Testis (tissue), 2 donors: Measurements from ENCODE around the gene PSME1.

Experiments
- POLR2A ChIP-seq: fragments of 450-650 bp; IDR thresholded peaks from one replicate; pipeline ENCODE4 v1.6.1; 2017; ENCODE audit warnings: antibody characterized with exemption, mild to moderate bottlenecking, moderate library complexity
- TF ChIP-seq, protein P1 (sequence below), 3 experiments: fragments of 450-650 bp in 2 of 3; fragments of 200-600 bp in 1 of 3; sonication (generic) in 1 of 3; IDR thresholded peaks; one replicate each; pipeline ENCODE4 v1.5.1; 2016 to 2019; ENCODE audit warnings: antibody characterized with exemption in 3 of 3, mild to moderate bottlenecking in 2 of 3, moderate library complexity in 1 of 3

DNA sequence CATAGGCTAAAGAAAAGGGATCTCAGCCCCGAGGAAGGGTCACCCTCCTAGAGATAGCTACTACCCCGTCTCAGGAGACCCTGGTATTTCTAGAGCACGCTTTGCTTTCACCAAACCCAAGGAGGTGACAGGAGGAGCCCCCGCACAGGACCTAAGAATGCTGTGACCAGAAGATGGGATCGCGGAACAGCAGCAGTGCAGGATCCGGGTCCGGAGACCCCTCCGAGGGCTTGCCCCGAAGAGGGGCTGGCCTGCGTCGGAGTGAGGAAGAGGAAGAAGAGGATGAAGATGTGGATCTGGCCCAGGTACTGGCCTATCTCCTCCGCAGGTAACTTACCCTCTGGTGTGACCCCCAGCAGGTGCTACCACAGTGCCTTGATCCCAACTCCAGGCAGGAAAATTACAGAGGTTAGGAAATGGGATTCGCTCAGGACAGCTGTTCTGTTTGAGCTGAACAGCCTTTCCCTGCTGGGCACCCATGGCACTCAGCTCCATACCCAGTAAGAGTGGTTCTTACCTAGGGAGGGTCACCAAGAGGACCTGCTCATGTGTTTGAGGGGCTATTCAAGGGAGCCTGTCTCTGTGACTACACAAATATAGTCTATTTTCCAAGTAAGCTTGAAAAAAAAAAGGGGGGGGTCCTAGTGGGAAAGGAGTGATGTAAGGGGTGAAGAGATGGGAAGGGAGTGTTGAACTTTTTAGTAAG is 20.4 kb upstream of the PSME1 start:
- TF ChIP-seq, protein P1, sequence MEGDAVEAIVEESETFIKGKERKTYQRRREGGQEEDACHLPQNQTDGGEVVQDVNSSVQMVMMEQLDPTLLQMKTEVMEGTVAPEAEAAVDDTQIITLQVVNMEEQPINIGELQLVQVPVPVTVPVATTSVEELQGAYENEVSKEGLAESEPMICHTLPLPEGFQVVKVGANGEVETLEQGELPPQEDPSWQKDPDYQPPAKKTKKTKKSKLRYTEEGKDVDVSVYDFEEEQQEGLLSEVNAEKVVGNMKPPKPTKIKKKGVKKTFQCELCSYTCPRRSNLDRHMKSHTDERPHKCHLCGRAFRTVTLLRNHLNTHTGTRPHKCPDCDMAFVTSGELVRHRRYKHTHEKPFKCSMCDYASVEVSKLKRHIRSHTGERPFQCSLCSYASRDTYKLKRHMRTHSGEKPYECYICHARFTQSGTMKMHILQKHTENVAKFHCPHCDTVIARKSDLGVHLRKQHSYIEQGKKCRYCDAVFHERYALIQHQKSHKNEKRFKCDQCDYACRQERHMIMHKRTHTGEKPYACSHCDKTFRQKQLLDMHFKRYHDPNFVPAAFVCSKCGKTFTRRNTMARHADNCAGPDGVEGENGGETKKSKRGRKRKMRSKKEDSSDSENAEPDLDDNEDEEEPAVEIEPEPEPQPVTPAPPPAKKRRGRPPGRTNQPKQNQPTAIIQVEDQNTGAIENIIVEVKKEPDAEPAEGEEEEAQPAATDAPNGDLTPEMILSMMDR (IDR thresholded peaks at IDR 0.05): no peak
- no peak for TF ChIP-seq POLR2A
